Neuronal stem cell (in vitro differentiated cells): ENCODE measurements around the gene ZNF236.

ENCODE experiments used
- DNase-seq: peaks from one replicate; pipeline ENCODE4 v3.0.0-alpha.2; 2013; ENCODE audit warnings: low spot score
- H2AFZ ChIP-seq: one replicate; pipeline ENCODE4 v1.6.1; 2013; ENCODE audit warnings: mild to moderate bottlenecking, low read length, inconsistent platforms
- H2AK5ac ChIP-seq: 2 replicates; pipeline ENCODE4 v1.6.1; 2013; ENCODE audit warnings: low read depth, mild to moderate bottlenecking, inconsistent platforms, low read length, moderate library complexity, mixed read lengths
- H2BK120ac ChIP-seq: 2 replicates; pipeline ENCODE4 v1.6.1; 2013; ENCODE audit warnings: low read depth, mild to moderate bottlenecking, inconsistent platforms, low read length, moderate library complexity, mixed read lengths
- H2BK12ac ChIP-seq: one replicate; pipeline ENCODE4 v1.6.1; 2013; ENCODE audit warnings: low read length, inconsistent platforms
- H2BK15ac ChIP-seq: 2 replicates; pipeline ENCODE4 v1.6.1; 2013; ENCODE audit warnings: mild to moderate bottlenecking, low read length, inconsistent platforms, mixed read lengths
- H2BK5ac ChIP-seq: one replicate; pipeline ENCODE4 v1.6.1; 2013; ENCODE audit warnings: inconsistent platforms, mild to moderate bottlenecking, low read length, moderate library complexity
- H3K14ac ChIP-seq: one replicate; pipeline ENCODE4 v1.6.1; 2013; ENCODE audit warnings: low read length, inconsistent platforms
- H3K18ac ChIP-seq: 2 replicates; pipeline ENCODE4 v1.6.1; 2013; ENCODE audit warnings: low read length, inconsistent platforms
- H3K23ac ChIP-seq: 2 replicates; pipeline ENCODE4 v1.6.1; 2013; ENCODE audit warnings: low read depth, mild to moderate bottlenecking, mixed read lengths, low read length, inconsistent platforms; ENCODE audit not compliant: poor library complexity
- H3K27ac ChIP-seq: replicated peaks from 3 replicates; pipeline ENCODE4 v1.5.1; 2013; ENCODE audit warnings: low read length, inconsistent platforms
- H3K27me3 ChIP-seq, 3 experiments: 2 replicates each; pipeline ENCODE4 v1.6.1; 2013; ENCODE audit warnings: low read length in 3 of 3, mild to moderate bottlenecking in 2 of 3, inconsistent platforms in 1 of 3, low read depth in 1 of 3, mixed read lengths in 1 of 3, moderate library complexity in 1 of 3; ENCODE audit not compliant: control insufficient read depth in 3 of 3, insufficient read depth in 3 of 3
- H3K36me3 ChIP-seq, 2 donors: replicated peaks in 1 of 2; 2 replicates each; pipeline ENCODE4 v1.6.1; 2013; ENCODE audit warnings: low read length in 2 of 2; ENCODE audit not compliant: control insufficient read depth in 2 of 2, insufficient read depth in 2 of 2
- H3K4ac ChIP-seq: 2 replicates; pipeline ENCODE4 v1.6.1; 2013; ENCODE audit warnings: inconsistent platforms, mild to moderate bottlenecking, low read length, moderate library complexity
- H3K4me1 ChIP-seq, 2 donors: 1 replicate in 1 of 2; 2 replicates in 1 of 2; pipeline ENCODE4 v1.6.1; 2013; ENCODE audit warnings: low read length in 2 of 2, low read depth in 1 of 2; ENCODE audit not compliant: control insufficient read depth in 2 of 2, insufficient read depth in 1 of 2
- H3K4me2 ChIP-seq: one replicate; pipeline ENCODE4 v1.6.1; 2013; ENCODE audit warnings: mild to moderate bottlenecking, low read length, inconsistent platforms; ENCODE audit not compliant: insufficient read depth, poor library complexity, severe bottlenecking
- H3K4me3 ChIP-seq, 2 donors: 2 replicates each; pipeline ENCODE4 v1.5.1; 2013; ENCODE audit warnings: low read length in 2 of 2, mild to moderate bottlenecking in 2 of 2, inconsistent platforms in 1 of 2, moderate library complexity in 1 of 2
- H3K79me1 ChIP-seq: one replicate; pipeline ENCODE4 v1.6.1; 2013; ENCODE audit warnings: low read depth, mild to moderate bottlenecking, inconsistent platforms, low read length, moderate library complexity
- H3K9ac ChIP-seq: one replicate; pipeline ENCODE4 v1.6.1; 2013; ENCODE audit warnings: mild to moderate bottlenecking, low read depth, low read length, inconsistent platforms; ENCODE audit not compliant: poor library complexity
- H3K9me3 ChIP-seq, 2 donors: replicated peaks in 1 of 2; 2 replicates each; pipeline versions ENCODE3 to v1.6.1; 2013; ENCODE audit warnings: low read length in 2 of 2, mild to moderate bottlenecking in 2 of 2, inconsistent platforms in 1 of 2, low read depth in 1 of 2, mixed read lengths in 1 of 2, moderate library complexity in 1 of 2; ENCODE audit not compliant: control insufficient read depth in 2 of 2, insufficient read depth in 1 of 2
- H4K8ac ChIP-seq: one replicate; pipeline ENCODE4 v1.6.1; 2013; ENCODE audit warnings: low read depth, mild to moderate bottlenecking, inconsistent platforms, low read length, moderate library complexity
- H4K91ac ChIP-seq: one replicate; pipeline ENCODE4 v1.6.1; 2013; ENCODE audit warnings: low read length, low read depth, mild to moderate bottlenecking, inconsistent platforms; ENCODE audit not compliant: poor library complexity
- WGBS, 2 donors: extraction: QIAGEN DNeasy Blood & Tissue Kit; methylation state at CpG; one replicate each; pipeline ENCODE4 v1.1.7; 2013; ENCODE audit warnings: missing lambda C conversion rate in 2 of 2, mixed read lengths in 1 of 2; ENCODE audit not compliant: insufficient read length in 2 of 2, insufficient replicate concordance in 1 of 2; ENCODE audit errors: extremely low coverage in 2 of 2; 5-methylcytosine and 5-hydroxymethylcytosine counted together

The ZNF236 gene

GRCh38 chr18:77013811-77014521 lies 191.6 kb downstream of the ZNF236 start:
- Histone ChIP-seq H3K4me3 (no peak overlapping the region), H3K27ac (no peak overlapping the region), H3K4me1 (peaks cover 0 to 12% of the 10 kb centered on the region in 2 donors), H3K36me3 (no peaks in the 10 kb centered on the region), H3K79me1 (no peaks in the 10 kb centered on the region), H2AFZ (peak overlapping the region; percentile 67), H2AK5ac (no peak overlapping the region), H2BK5ac (no peak overlapping the region), H3K23ac (no peak overlapping the region), H3K14ac (no peak overlapping the region), H4K91ac (no peak overlapping the region), H3K9me3 (no peaks in the 10 kb centered on the region), H4K8ac (no peak overlapping the region), H3K4me2 (no peak overlapping the region), H2BK15ac (no peak overlapping the region), H3K9ac (no peak overlapping the region), H2BK120ac (no peak overlapping the region), H3K4ac (no peak overlapping the region), H2BK12ac (no peak overlapping the region), H3K27me3 (peaks cover 0 to 5% (median 0%) of the 10 kb centered on the region in 3 experiments), H3K18ac (no peak overlapping the region)
- DNase-seq: no peak
- WGBS, 2 donors: no CpG with 5 or more reads among the region's 18 CpGs

- Histone ChIP-seq H3K79me1 (no peaks in the 10 kb centered on the region), H2BK5ac (no peak overlapping the region), H3K4me3 (no peak overlapping the region), H3K27ac (no peak overlapping the region), H3K27me3 (peaks cover 0 to 5% (median 0%) of the 10 kb centered on the region in 3 experiments), H2AFZ (no peak overlapping the region), H2BK12ac (no peak overlapping the region), H3K9me3 (no peaks in the 10 kb centered on the region), H3K4me2 (no peak overlapping the region), H3K23ac (no peak overlapping the region), H2BK15ac (no peak overlapping the region), H3K9ac (no peak overlapping the region), H4K8ac (no peak overlapping the region), H2AK5ac (no peak overlapping the region), H3K18ac (no peak overlapping the region), H4K91ac (no peak overlapping the region), H3K4me1 (peaks cover 0 to 12% of the 10 kb centered on the region in 2 donors), H3K14ac (no peak overlapping the region), H3K36me3 (no peaks in the 10 kb centered on the region), H3K4ac (no peak overlapping the region), H2BK120ac (no peak overlapping the region)
- no peak for DNase-seq
- no CpG with 5 or more reads among the region's 5 CpGs for WGBS, 2 donors
These were observed 192.2 kb downstream of the ZNF236 start for GRCh38 chr18:77014538-77014937.

GRCh38 chr18:77015169-77015568 lies 192.8 kb downstream of the ZNF236 start:
- H3K27ac ChIP-seq: no peak overlapping the region
- no peak overlapping the region for H2BK5ac ChIP-seq
- peaks cover 0 to 5% (median 0%) of the 10 kb centered on the region in 3 experiments for H3K27me3 ChIP-seq
- H3K9ac ChIP-seq: no peak overlapping the region
- H3K4me1 ChIP-seq: peaks cover 0 to 12% of the 10 kb centered on the region in 2 donors
- H2BK120ac ChIP-seq: no peak overlapping the region
- H3K9me3 ChIP-seq: no peaks in the 10 kb centered on the region
- H3K18ac ChIP-seq: no peak overlapping the region
- H3K4me2 ChIP-seq: no peak overlapping the region
- no peak overlapping the region for H4K8ac ChIP-seq
- DNase-seq: no peak
- H2BK12ac ChIP-seq: no peak overlapping the region
- no peak overlapping the region for H2AFZ ChIP-seq
- H3K4me3 ChIP-seq: no peak overlapping the region
- H3K14ac ChIP-seq: no peak overlapping the region
- H2AK5ac ChIP-seq: no peak overlapping the region
- no peak overlapping the region for H3K4ac ChIP-seq
- no CpG with 5 or more reads among the region's 4 CpGs for WGBS, 2 donors
- no peak overlapping the region for H2BK15ac ChIP-seq
- H3K23ac ChIP-seq: no peak overlapping the region
- no peaks in the 10 kb centered on the region for H3K36me3 ChIP-seq
- no peak overlapping the region for H4K91ac ChIP-seq
- no peaks in the 10 kb centered on the region for H3K79me1 ChIP-seq

GRCh38 chr18:77015771-77016710 lies 193.7 kb downstream of the ZNF236 start:
- Histone ChIP-seq H2BK12ac (no peak overlapping the region), H2AFZ (no peak overlapping the region), H3K36me3 (no peaks in the 10 kb centered on the region), H3K23ac (no peak overlapping the region), H3K4me3 (no peak overlapping the region), H2BK5ac (no peak overlapping the region), H3K14ac (no peak overlapping the region), H3K9ac (no peak overlapping the region), H4K8ac (no peak overlapping the region), H3K27me3 (peaks cover 0 to 2% (median 0%) of the 10 kb centered on the region in 3 experiments), H3K79me1 (no peaks in the 10 kb centered on the region), H3K4me1 (peaks cover 0 to 12% of the 10 kb centered on the region in 2 donors), H2AK5ac (no peak overlapping the region), H3K27ac (no peak overlapping the region), H3K18ac (no peak overlapping the region), H2BK120ac (no peak overlapping the region), H3K4ac (no peak overlapping the region), H2BK15ac (no peak overlapping the region), H3K9me3 (no peaks in the 10 kb centered on the region), H4K91ac (no peak overlapping the region), H3K4me2 (no peak overlapping the region)
- no peak for DNase-seq
- no CpG with 5 or more reads among the region's 16 CpGs for WGBS, 2 donors
